Lower lobe of right lung (tissue), 2 donors: Measurements from ENCODE around the gene DCK. TPM values are rescaled to one million over a fixed set of nuclear protein-coding genes. Genes with fewer than 3 reads are reported as not detected.
"Not testable (repeated sequence)": the region's sequence is repeated elsewhere in the genome, so short reads cannot be mapped to it uniquely, and the experiment has no call there.

Experiments
- ATAC-seq, 2 donors: fragments of 200-7000 bp; cut with Tn5 transposase; one replicate each; pipeline ENCODE4 v1.9.1; 2020 to 2022; ENCODE audit warnings: mild to moderate bottlenecking in 2 of 2, moderate library complexity in 2 of 2
- DNase-seq: peaks from one replicate; pipeline ENCODE4 v3.0.0-alpha.2; 2020
- H3K27ac ChIP-seq: fragments of 200-600 bp; one replicate; pipeline ENCODE4 v1.8.0; 2022
- H3K27me3 ChIP-seq: fragments of 200-600 bp; one replicate; pipeline ENCODE4 v1.8.0; 2022; ENCODE audit warnings: low read depth
- H3K36me3 ChIP-seq: fragments of 200-600 bp; one replicate; pipeline ENCODE4 v1.8.0; 2022; ENCODE audit warnings: mild to moderate bottlenecking
- H3K4me1 ChIP-seq: fragments of 200-600 bp; one replicate; pipeline ENCODE4 v1.8.0; 2022
- H3K4me3 ChIP-seq: fragments of 200-600 bp; one replicate; pipeline ENCODE4 v1.8.0; 2022; ENCODE audit warnings: mild to moderate bottlenecking
- H3K9me3 ChIP-seq: fragments of 200-600 bp; one replicate; pipeline ENCODE4 v1.8.0; 2022
- CTCF ChIP-seq: fragments of 200-600 bp; IDR thresholded peaks from one replicate; pipeline ENCODE4 v1.8.0; 2022; ENCODE audit warnings: antibody characterized with exemption, mild to moderate bottlenecking
- intact Hi-C: fragments of 100-400 bp; cut with DNase I; formaldehyde crosslinking; loops from one replicate; pipeline ENCODE4 v1.11.0; 2022
- total RNA-seq: library from RNA; stranded (reverse); fragmentation: NEBNext Ultra II Directional; extraction: Animal tissue kit (Norgen Biotek cat#: 25700); gene quantifications from one replicate; pipeline ENCODE4 v1.2.1, GENCODE V29; 2021
- donor health status: DM: no; HTN: yes; CAD: no; lungs with severe emphysema.

DCK gene
- total RNA-seq, 1 donor from 2014 or later = 18.1 TPM

DNA sequence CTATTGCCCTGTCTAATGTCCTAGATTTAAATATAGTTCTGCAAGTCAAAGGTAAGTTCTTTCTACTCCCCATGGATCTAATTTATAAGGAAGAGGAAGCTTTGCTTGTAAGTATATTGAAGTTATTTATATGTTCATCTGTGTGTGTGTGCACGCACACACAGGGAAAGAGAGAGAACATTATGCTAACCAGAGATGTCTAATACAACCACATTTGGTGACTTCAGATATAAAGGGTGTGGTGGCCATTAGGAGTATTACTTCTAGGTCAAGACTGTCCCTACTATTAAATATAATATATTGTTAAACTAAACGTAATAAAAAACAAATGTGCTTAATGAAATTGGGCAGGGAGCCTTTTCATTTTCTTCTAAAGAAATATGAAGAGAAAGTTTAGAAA, 4.1 kb downstream of the DCK start:
- intact Hi-C loops = no loop called here

GRCh38 chr4:70999639-71000038, 6.2 kb downstream of the DCK start:
- ATAC-seq, H3K27ac ChIP-seq, H3K4me3 ChIP-seq, DNase-seq, H3K27me3 ChIP-seq, H3K9me3 ChIP-seq, intact Hi-C loops: not testable (repeated sequence)
- peaks cover 13% of the 10 kb centered on the region for H3K36me3 ChIP-seq
- H3K4me1 ChIP-seq = peaks cover 35% of the 10 kb centered on the region

More for the DNA sequence above, 4.1 kb downstream of the DCK start:
- no peak for DNase-seq
- peaks cover 45% of the 10 kb centered on the region for H3K4me1 ChIP-seq
- no peak overlapping the region for H3K4me3 ChIP-seq
- H3K9me3 ChIP-seq = no peaks in the 10 kb centered on the region
- no peak overlapping the region for H3K27ac ChIP-seq
- no peak for ATAC-seq
- H3K36me3 ChIP-seq = peaks cover 13% of the 10 kb centered on the region
- H3K27me3 ChIP-seq = no peaks in the 10 kb centered on the region
- TF ChIP-seq CTCF = no peak

DNA sequence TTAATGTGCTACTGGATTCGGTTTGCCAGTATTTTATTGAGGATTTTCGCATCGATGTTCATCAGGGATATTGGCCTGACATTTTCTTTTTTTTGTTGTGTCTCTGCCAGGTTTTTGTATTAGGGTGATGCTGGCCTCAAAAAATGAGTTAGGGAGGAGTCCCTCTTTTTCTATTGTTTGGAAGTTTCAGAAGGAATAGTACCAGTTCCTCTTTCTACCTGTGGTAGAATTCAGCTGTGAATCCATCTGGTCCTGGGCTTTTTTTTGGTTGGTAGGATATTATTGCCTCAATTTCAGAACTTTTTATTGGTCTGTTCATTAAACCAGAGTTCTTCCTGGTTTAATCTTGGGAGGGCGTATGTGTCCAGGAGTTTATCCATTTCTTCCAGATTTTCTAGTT, 7.9 kb downstream of the DCK start:
- H3K9me3 ChIP-seq, H3K27ac ChIP-seq, intact Hi-C loops, H3K4me3 ChIP-seq, H3K27me3 ChIP-seq, DNase-seq, ATAC-seq: not testable (repeated sequence)
- Histone ChIP-seq H3K36me3 (peaks cover 13% of the 10 kb centered on the region), H3K4me1 (peaks cover 18% of the 10 kb centered on the region)

- DNase-seq = no peak
- TF ChIP-seq CTCF = no peak
- intact Hi-C loops = no loop called here
- Histone ChIP-seq H3K36me3 (peaks cover 8% of the 10 kb centered on the region), H3K27ac (no peak overlapping the region), H3K4me1 (peaks cover 4% of the 10 kb centered on the region), H3K27me3 (no peaks in the 10 kb centered on the region), H3K9me3 (no peaks in the 10 kb centered on the region), H3K4me3 (no peak overlapping the region)
- no peak for ATAC-seq
These were observed 10.9 kb downstream of the DCK start for GRCh38 chr4:71004281-71004851.

DNA sequence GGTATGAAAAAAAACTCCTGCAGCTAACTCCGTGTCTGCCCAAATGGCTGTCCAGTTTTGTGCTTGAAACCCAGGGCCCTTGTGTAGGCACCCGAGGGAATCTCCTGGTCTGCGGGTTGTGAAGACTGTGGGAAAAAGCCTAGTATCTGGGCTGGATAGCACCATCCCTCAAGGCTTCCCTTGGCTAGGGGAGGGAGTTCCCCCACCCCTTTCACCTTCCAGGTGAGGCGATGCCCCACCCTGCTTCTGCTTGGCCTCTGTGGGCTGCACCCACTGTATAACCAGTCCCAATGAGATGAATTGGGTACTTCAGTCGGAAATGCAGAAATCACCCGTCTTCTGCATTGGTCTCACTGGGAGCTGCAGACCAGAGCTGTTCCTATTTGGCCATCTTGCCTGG, 11.6 kb downstream of the DCK start:
- ATAC-seq, intact Hi-C loops, H3K9me3 ChIP-seq, H3K36me3 ChIP-seq, H3K27me3 ChIP-seq, H3K4me3 ChIP-seq, DNase-seq, H3K27ac ChIP-seq: not testable (repeated sequence)
- H3K4me1 ChIP-seq = peaks cover 11% of the 10 kb centered on the region

- H3K4me3 ChIP-seq = no peak overlapping the region
- H3K4me1 ChIP-seq = peaks cover 13% of the 10 kb centered on the region
- intact Hi-C loops = no loop called here
- no peak overlapping the region for H3K27ac ChIP-seq
- DNase-seq = no peak
- no peak for TF ChIP-seq CTCF
- H3K27me3 ChIP-seq = no peaks in the 10 kb centered on the region
- peaks cover 8% of the 10 kb centered on the region for H3K36me3 ChIP-seq
- no peaks in the 10 kb centered on the region for H3K9me3 ChIP-seq
- ATAC-seq = no peak
These were observed 12.9 kb downstream of the DCK start for GRCh38 chr4:71006203-71006907.

DNA sequence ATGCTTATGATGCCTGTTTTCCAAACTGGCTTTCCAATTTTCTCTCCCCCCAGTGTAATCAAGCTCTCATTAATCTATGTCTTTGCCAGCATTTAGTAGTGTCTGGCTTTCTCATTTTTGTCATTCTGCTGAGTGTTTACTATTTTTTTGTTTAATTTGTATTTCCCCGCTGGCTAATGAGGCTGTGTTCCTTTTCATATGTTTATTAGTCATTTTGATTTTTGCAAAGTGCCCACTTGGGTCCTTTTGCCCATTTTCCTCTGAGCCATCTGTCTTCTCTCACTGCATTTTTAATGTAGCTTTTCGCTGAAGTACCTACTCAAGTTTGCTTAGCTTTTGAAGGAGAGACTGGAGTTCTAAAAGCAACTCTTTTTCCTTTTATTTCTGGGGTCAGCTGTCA, 14.7 kb downstream of the DCK start:
- no peaks in the 10 kb centered on the region for H3K27me3 ChIP-seq
- ATAC-seq = no peak
- peaks cover 13% of the 10 kb centered on the region for H3K4me1 ChIP-seq
- TF ChIP-seq CTCF = no peak
- no peak for DNase-seq
- no peak overlapping the region for H3K4me3 ChIP-seq
- peaks cover 8% of the 10 kb centered on the region for H3K36me3 ChIP-seq
- H3K9me3 ChIP-seq = no peaks in the 10 kb centered on the region
- intact Hi-C loops = no loop called here
- no peak overlapping the region for H3K27ac ChIP-seq
